Neural crest cell (in vitro differentiated cells): ENCODE measurements around the gene OPN4. TPM values are rescaled to one million over a fixed set of nuclear protein-coding genes. Genes with fewer than 3 reads are reported as not detected.

ENCODE experiments used
- DNase-seq: peaks from one replicate; pipeline ENCODE4 v3.0.0; 2021; ENCODE audit warnings: low read depth, mixed read lengths, low spot score
- H3K27ac Mint-ChIP-seq: one replicate; pipeline ENCODE4 v1.8.0; 2021; ENCODE audit warnings: mild to moderate bottlenecking, mixed read lengths; ENCODE audit not compliant: unreplicated experiment
- H3K27me3 Mint-ChIP-seq: 2 replicates; pipeline ENCODE4 v1.8.0; 2021; ENCODE audit warnings: low read depth, mild to moderate bottlenecking, mixed read lengths
- H3K36me3 Mint-ChIP-seq: 2 replicates; pipeline ENCODE4 v1.8.0; 2021; ENCODE audit warnings: low read depth, mild to moderate bottlenecking, mixed read lengths
- H3K4me1 Mint-ChIP-seq: 2 replicates; pipeline ENCODE4 v1.8.0; 2021; ENCODE audit warnings: mixed read lengths
- H3K4me3 Mint-ChIP-seq: one replicate; pipeline ENCODE4 v1.8.0; 2021; ENCODE audit warnings: mild to moderate bottlenecking, mixed read lengths
- H3K9me3 Mint-ChIP-seq: 2 replicates; pipeline ENCODE4 v1.8.0; 2021; ENCODE audit warnings: mixed read lengths
- total RNA-seq: library from RNA; stranded (reverse); gene quantifications from 2 replicates; pipeline ENCODE4 v1.2.1, GENCODE V29; 2021
- TF ChIP-seq, protein P1 (sequence below): fragments of 200-600 bp; sonication (generic); conservative IDR thresholded peaks from 2 replicates; pipeline ENCODE4 v1.5.0; 2021; ENCODE audit warnings: antibody characterized with exemption, mild to moderate bottlenecking

Gene OPN4
- total RNA-seq, 1 donor from 2014 or later, result not detected

DNA sequence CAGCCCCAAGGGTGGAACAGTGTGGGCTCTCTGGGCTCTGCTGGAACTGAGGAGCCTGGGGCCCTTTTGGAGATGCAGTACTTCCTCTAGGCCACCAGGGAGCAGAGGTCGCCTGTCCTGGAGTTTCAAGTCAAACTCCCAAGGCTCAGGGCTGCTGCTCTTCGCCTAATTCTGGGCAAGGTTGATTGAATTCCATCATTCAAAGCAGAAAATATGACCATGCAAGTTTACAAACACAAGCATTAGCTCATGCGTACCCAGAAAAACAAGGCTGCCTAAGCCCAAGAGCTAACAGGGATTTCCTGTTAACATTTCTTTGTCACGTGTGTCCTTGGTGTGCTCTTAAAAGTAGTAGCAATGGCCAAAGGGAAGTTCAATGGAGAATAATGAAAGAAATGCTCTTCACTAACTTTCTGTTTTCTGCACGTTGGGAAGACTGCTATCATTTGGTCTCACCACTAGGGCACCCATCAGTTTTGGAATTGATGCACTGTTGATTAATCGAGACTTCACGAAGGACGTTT, 34.1 kb downstream of the OPN4 start:
- TF ChIP-seq, protein P1, sequence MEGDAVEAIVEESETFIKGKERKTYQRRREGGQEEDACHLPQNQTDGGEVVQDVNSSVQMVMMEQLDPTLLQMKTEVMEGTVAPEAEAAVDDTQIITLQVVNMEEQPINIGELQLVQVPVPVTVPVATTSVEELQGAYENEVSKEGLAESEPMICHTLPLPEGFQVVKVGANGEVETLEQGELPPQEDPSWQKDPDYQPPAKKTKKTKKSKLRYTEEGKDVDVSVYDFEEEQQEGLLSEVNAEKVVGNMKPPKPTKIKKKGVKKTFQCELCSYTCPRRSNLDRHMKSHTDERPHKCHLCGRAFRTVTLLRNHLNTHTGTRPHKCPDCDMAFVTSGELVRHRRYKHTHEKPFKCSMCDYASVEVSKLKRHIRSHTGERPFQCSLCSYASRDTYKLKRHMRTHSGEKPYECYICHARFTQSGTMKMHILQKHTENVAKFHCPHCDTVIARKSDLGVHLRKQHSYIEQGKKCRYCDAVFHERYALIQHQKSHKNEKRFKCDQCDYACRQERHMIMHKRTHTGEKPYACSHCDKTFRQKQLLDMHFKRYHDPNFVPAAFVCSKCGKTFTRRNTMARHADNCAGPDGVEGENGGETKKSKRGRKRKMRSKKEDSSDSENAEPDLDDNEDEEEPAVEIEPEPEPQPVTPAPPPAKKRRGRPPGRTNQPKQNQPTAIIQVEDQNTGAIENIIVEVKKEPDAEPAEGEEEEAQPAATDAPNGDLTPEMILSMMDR, result peak; percentile 86
- Mint-ChIP-seq H3K9me3 (no peaks in the 10 kb centered on the region), H3K4me3 (no peak overlapping the region), H3K27me3 (no peaks in the 10 kb centered on the region), H3K27ac (no peak overlapping the region), H3K4me1 (peaks cover 34% of the 10 kb centered on the region), H3K36me3 (no peaks in the 10 kb centered on the region)
- DNase-seq, result peak; percentile 57

- Mint-ChIP-seq H3K4me3 (no peak overlapping the region), H3K36me3 (no peaks in the 10 kb centered on the region)
Observed at GRCh38 chr10:86689146-86689545, 34.8 kb downstream of the OPN4 start.

DNA sequence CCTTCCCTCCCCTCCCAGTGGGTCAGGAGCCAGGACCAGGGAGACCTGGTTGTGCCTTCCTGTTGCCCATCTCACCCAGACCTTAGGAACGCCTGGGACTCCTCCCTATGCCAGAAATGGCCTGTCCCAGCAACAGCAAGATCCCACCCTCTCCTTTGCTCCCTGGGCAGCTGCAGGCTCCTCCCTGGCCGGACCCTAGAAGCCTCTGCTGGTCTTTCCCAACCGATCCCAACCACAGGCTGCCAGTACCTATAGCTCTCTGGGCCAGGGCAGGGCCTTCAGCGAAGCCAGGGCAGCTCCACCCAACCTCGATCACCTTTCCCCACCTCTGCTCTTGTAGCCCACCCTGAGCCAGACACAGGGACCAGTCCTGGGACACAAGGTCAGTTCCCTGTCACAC, 35.9 kb downstream of the OPN4 start:
- Mint-ChIP-seq H3K9me3 (no peaks in the 10 kb centered on the region), H3K4me1 (peaks cover 24% of the 10 kb centered on the region), H3K36me3 (no peaks in the 10 kb centered on the region), H3K27ac (peak overlapping the region; percentile 27), H3K4me3 (no peak overlapping the region), H3K27me3 (no peaks in the 10 kb centered on the region)
- TF ChIP-seq, protein P1, result no peak
- DNase-seq, result no peak

More at GRCh38 chr10:86689146-86689545, 34.8 kb downstream of the OPN4 start:
- Mint-ChIP-seq H3K4me1 (peaks cover 33% of the 10 kb centered on the region), H3K9me3 (no peaks in the 10 kb centered on the region), H3K27me3 (no peaks in the 10 kb centered on the region), H3K27ac (no peak overlapping the region)
- no peak for DNase-seq
- TF ChIP-seq, protein P1, result no peak

GRCh38 chr10:86690657-86691084, 36.3 kb downstream of the OPN4 start:
- Mint-ChIP-seq H3K4me1 (peaks cover 20% of the 10 kb centered on the region), H3K9me3 (no peaks in the 10 kb centered on the region), H3K27ac (no peak overlapping the region), H3K27me3 (no peaks in the 10 kb centered on the region), H3K4me3 (no peak overlapping the region), H3K36me3 (no peaks in the 10 kb centered on the region)
- DNase-seq, result no peak
- TF ChIP-seq, protein P1, result no peak

DNA sequence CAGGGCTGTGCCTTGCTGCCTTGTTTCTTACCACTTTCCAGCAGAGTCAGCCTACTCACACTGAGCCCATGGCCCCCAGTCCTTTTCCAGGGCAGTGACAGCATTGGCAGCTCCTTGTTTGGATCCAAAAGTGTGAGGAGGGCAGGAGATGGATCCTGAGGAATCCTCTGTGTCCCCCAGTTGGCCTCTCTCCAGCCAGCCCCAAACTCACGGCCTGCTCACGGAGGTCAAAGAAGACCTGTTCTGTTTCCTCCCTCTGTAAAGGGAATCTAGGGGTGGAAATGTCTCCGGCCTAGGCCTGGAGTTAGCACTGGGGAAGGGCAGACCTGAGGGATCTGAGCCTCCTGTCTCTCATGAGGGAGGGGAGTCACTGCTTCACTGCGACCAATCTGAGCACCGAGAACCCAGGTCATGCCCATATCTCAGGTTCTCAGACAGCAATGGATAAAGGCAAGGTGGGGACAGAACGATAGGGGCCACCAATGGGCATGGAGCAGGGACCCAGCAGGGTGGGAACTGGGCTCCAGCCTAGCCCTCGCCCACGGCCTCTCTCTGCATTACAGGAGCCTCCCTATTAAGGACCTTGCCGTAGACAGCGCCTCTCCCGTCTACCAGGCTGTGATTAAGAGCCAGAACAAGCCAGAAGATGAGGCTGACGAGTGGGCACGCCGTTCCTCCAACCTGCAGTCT, 37.1 kb downstream of the OPN4 start:
- H3K27ac Mint-ChIP-seq, result no peak overlapping the region
- TF ChIP-seq, protein P1, result no peak
- no peaks in the 10 kb centered on the region for H3K27me3 Mint-ChIP-seq
- H3K4me1 Mint-ChIP-seq, result peaks cover 18% of the 10 kb centered on the region
- no peaks in the 10 kb centered on the region for H3K9me3 Mint-ChIP-seq
- DNase-seq, result no peak
- H3K4me3 Mint-ChIP-seq, result no peak overlapping the region
- no peaks in the 10 kb centered on the region for H3K36me3 Mint-ChIP-seq
